ENCODE measurements around the gene APOLD1.
"Not testable (repeated sequence)": the region's sequence is repeated elsewhere in the genome, so short reads cannot be mapped to it uniquely, and the experiment has no call there.

Gene APOLD1

GRCh38 chr12:12784911-12785814 is at the start of gene APOLD1:
TSS of gene APOLD1 (plus strand) at chr12:12785659. CDS start at chr12:12785692, 33 bp downstream.
- no peak for DNase-seq

GRCh38 chr12:12736759-12737676 is 48.4 kb upstream of the APOLD1 start:
- no peak for DNase-seq

GRCh38 chr12:12738152-12738551 is 47.3 kb upstream of the APOLD1 start:
- not testable (repeated sequence) for DNase-seq

- no peak for DNase-seq
These were observed 43.8 kb upstream of the APOLD1 start for GRCh38 chr12:12741660-12742059.

- DNase-seq = no peak
These were observed 40.7 kb upstream of the APOLD1 start for GRCh38 chr12:12744546-12745305.

GRCh38 chr12:12745576-12746211 is 39.8 kb upstream of the APOLD1 start:
- no peak for DNase-seq

- DNase-seq = no peak
These were observed 38.2 kb upstream of the APOLD1 start for GRCh38 chr12:12747278-12747677.

- DNase-seq = no peak
These were observed 37.4 kb upstream of the APOLD1 start for GRCh38 chr12:12748044-12748443.

- DNase-seq = no peak
These were observed 36.0 kb upstream of the APOLD1 start for GRCh38 chr12:12749433-12749832.

- DNase-seq = no peak
These were observed 29.5 kb upstream of the APOLD1 start for GRCh38 chr12:12755923-12756322.

GRCh38 chr12:12757121-12757520 is 28.3 kb upstream of the APOLD1 start:
- DNase-seq = no peak

- no peak for DNase-seq
These were observed 26.1 kb upstream of the APOLD1 start for GRCh38 chr12:12759234-12759915.

GRCh38 chr12:12764824-12765223 is 20.6 kb upstream of the APOLD1 start:
- no peak for DNase-seq

GRCh38 chr12:12770262-12770661 is 15.2 kb upstream of the APOLD1 start:
- no peak for DNase-seq

GRCh38 chr12:12774791-12775190 is 10.7 kb upstream of the APOLD1 start:
- DNase-seq = no peak

- no peak for DNase-seq
These were observed 9.2 kb upstream of the APOLD1 start for GRCh38 chr12:12776261-12776660.

GRCh38 chr12:12777092-12777491 is 8.4 kb upstream of the APOLD1 start:
- no peak for DNase-seq

- no peak for DNase-seq
These were observed 6.5 kb upstream of the APOLD1 start for GRCh38 chr12:12779007-12779406.

- DNase-seq = no peak
These were observed 5.9 kb upstream of the APOLD1 start for GRCh38 chr12:12779529-12779928.

- no peak for DNase-seq
These were observed 1.3 kb upstream of the APOLD1 start for GRCh38 chr12:12784116-12784515.

- DNase-seq = no peak
These were observed 869 bp downstream of the APOLD1 start for GRCh38 chr12:12786351-12786705.

Measured in stimulated activated naive CD4-positive, alpha-beta T cell treated with Interleukin-2 at 50 U/mL for 16 hours (primary cell).